ENCODE measurements around the gene PHF12.
"Not testable (repeated sequence)": the region's sequence is repeated elsewhere in the genome, so short reads cannot be mapped to it uniquely, and the experiment has no call there.

PHF12 gene

GRCh38 chr17:28896491-28896883, 54.8 kb downstream of the PHF12 start:
- Histone ChIP-seq H3K4me1 (ENCODE audit: low read length) (peaks cover 74% of the 10 kb centered on the region), H3K27ac (ENCODE audit: low read length) (peak overlapping the region; percentile 98), H3K9me3 (ENCODE audit: insufficient read depth, low read length) (no peaks in the 10 kb centered on the region), H3K36me3 (replicated peaks; ENCODE audit: low read depth, low read length) (peaks cover 25% of the 10 kb centered on the region), H4K20me1 (ENCODE audit: insufficient read depth, low read length) (no peaks in the 10 kb centered on the region), H3K4me2 (ENCODE audit: low read length) (peak overlapping the region; percentile 99), H3K4me3 (ENCODE audit: low read length) (peak overlapping the region; percentile 88), H3K79me2 (ENCODE audit: low read length) (peaks cover 68% of the 10 kb centered on the region), H2AFZ (ENCODE audit: low read depth, low read length) (no peak overlapping the region), H3K27me3 (ENCODE audit: low read depth, low read length) (no peaks in the 10 kb centered on the region), H3K9ac (ENCODE audit: low read length) (peak overlapping the region; percentile 89)
- TF ChIP-seq EZH2phosphoT487 (IDR thresholded peaks at IDR 0.05; ENCODE audit: low read depth), result no peak
- TF ChIP-seq CTCF (IDR thresholded peaks at IDR 0.05; ENCODE audit: low read depth, low read length), result no peak

- no peak overlapping the region for H2AFZ ChIP-seq (ENCODE audit: low read depth, low read length)
- H3K9me3 ChIP-seq (ENCODE audit: insufficient read depth, low read length), result no peaks in the 10 kb centered on the region
- peak overlapping the region; percentile 98 for H3K27ac ChIP-seq (ENCODE audit: low read length)
- H3K27me3 ChIP-seq (ENCODE audit: low read depth, low read length), result no peaks in the 10 kb centered on the region
- peaks cover 62% of the 10 kb centered on the region for H3K79me2 ChIP-seq (ENCODE audit: low read length)
- peak overlapping the region; percentile 88 for H3K4me3 ChIP-seq (ENCODE audit: low read length)
- H4K20me1 ChIP-seq (ENCODE audit: insufficient read depth, low read length), result no peaks in the 10 kb centered on the region
- H3K4me1 ChIP-seq (ENCODE audit: low read length), result peaks cover 74% of the 10 kb centered on the region
- H3K4me2 ChIP-seq (ENCODE audit: low read length), result peak overlapping the region; percentile 99
- peak overlapping the region; percentile 89 for H3K9ac ChIP-seq (ENCODE audit: low read length)
- peaks cover 22% of the 10 kb centered on the region for H3K36me3 ChIP-seq (replicated peaks; ENCODE audit: low read depth, low read length)
- no peak for TF ChIP-seq CTCF (IDR thresholded peaks at IDR 0.05; ENCODE audit: low read depth, low read length)
- TF ChIP-seq EZH2phosphoT487 (IDR thresholded peaks at IDR 0.05; ENCODE audit: low read depth), result no peak
Observed at GRCh38 chr17:28895794-28896447, 55.4 kb downstream of the PHF12 start.

GRCh38 chr17:28893248-28894183, 57.8 kb downstream of the PHF12 start:
- peak overlapping the region; percentile 88 for H3K9ac ChIP-seq (ENCODE audit: low read length)
- not testable (repeated sequence) for H3K27me3 ChIP-seq (ENCODE audit: low read depth, low read length); H3K9me3 ChIP-seq (ENCODE audit: insufficient read depth, low read length); H2AFZ ChIP-seq (ENCODE audit: low read depth, low read length); H3K36me3 ChIP-seq (replicated peaks; ENCODE audit: low read depth, low read length); H4K20me1 ChIP-seq (ENCODE audit: insufficient read depth, low read length)
- peaks cover 84% of the 10 kb centered on the region for H3K4me1 ChIP-seq (ENCODE audit: low read length)
- peak overlapping the region; percentile 91 for H3K4me2 ChIP-seq (ENCODE audit: low read length)
- H3K4me3 ChIP-seq (ENCODE audit: low read length), result peak overlapping the region; percentile 67
- H3K27ac ChIP-seq (ENCODE audit: low read length), result peak overlapping the region; percentile 98
- H3K79me2 ChIP-seq (ENCODE audit: low read length), result peaks cover 42% of the 10 kb centered on the region

GRCh38 chr17:28892024-28892423, 59.3 kb downstream of the PHF12 start:
- Histone ChIP-seq H3K79me2 (ENCODE audit: low read length) (peaks cover 33% of the 10 kb centered on the region), H2AFZ (ENCODE audit: low read depth, low read length) (no peak overlapping the region), H3K9me3 (ENCODE audit: insufficient read depth, low read length) (no peaks in the 10 kb centered on the region), H3K9ac (ENCODE audit: low read length) (peak overlapping the region; percentile 88; the same call in 1 of the 2 replicates), H3K4me3 (ENCODE audit: low read length) (peak overlapping the region; percentile 67; the same call in 1 of the 2 replicates), H3K27me3 (ENCODE audit: low read depth, low read length) (no peaks in the 10 kb centered on the region), H3K27ac (ENCODE audit: low read length) (peak overlapping the region; percentile 98), H3K36me3 (replicated peaks; ENCODE audit: low read depth, low read length) (peaks cover 4% of the 10 kb centered on the region), H3K4me2 (ENCODE audit: low read length) (peak overlapping the region; percentile 73), H3K4me1 (ENCODE audit: low read length) (peaks cover 90% of the 10 kb centered on the region), H4K20me1 (ENCODE audit: insufficient read depth, low read length) (no peaks in the 10 kb centered on the region)
- TF ChIP-seq CTCF (IDR thresholded peaks at IDR 0.05; ENCODE audit: low read depth, low read length) (no peak), EZH2phosphoT487 (IDR thresholded peaks at IDR 0.05; ENCODE audit: low read depth) (no peak)

Data from OCI-LY3 (cell line).